ENCODE data around the gene PIGU.
"Not testable (repeated sequence)": the region's sequence is repeated elsewhere in the genome, so short reads cannot be mapped to it uniquely, and the experiment has no call there.

Gene PIGU

GRCh38 chr20:34618676-34619075 lies 58.2 kb downstream of the PIGU start:
- DNase-seq = no peak

GRCh38 chr20:34616913-34617312 lies 60.0 kb downstream of the PIGU start:
- not testable (repeated sequence) for DNase-seq

- DNase-seq = no peak
These were observed 61.4 kb downstream of the PIGU start for GRCh38 chr20:34615477-34615876.

GRCh38 chr20:34611976-34612375 lies 64.9 kb downstream of the PIGU start:
- not testable (repeated sequence) for DNase-seq

GRCh38 chr20:34607066-34607465 lies 69.8 kb downstream of the PIGU start:
- DNase-seq = no peak

GRCh38 chr20:34604980-34605788 lies 71.7 kb downstream of the PIGU start:
- no peak for DNase-seq

GRCh38 chr20:34600892-34601653 lies 75.8 kb downstream of the PIGU start:
- no peak for DNase-seq

- no peak for DNase-seq
These were observed 81.3 kb downstream of the PIGU start for GRCh38 chr20:34595377-34596184.

- DNase-seq = no peak
These were observed 90.3 kb downstream of the PIGU start for GRCh38 chr20:34586488-34587163.

- DNase-seq = no peak
These were observed 91.9 kb downstream of the PIGU start for GRCh38 chr20:34585019-34585418.

- DNase-seq = no peak
These were observed 93.3 kb downstream of the PIGU start for GRCh38 chr20:34583544-34583943.

- no peak for DNase-seq
These were observed 94.0 kb downstream of the PIGU start for GRCh38 chr20:34582911-34583310.

GRCh38 chr20:34582221-34582620 lies 94.7 kb downstream of the PIGU start:
- DNase-seq = no peak

GRCh38 chr20:34581341-34582184 lies 95.3 kb downstream of the PIGU start:
- DNase-seq = no peak

GRCh38 chr20:34579979-34580940 lies 96.6 kb downstream of the PIGU start:
- peak; percentile 94 for DNase-seq

GRCh38 chr20:34579191-34579978 lies 97.5 kb downstream of the PIGU start:
- peak; percentile 87 for DNase-seq

GRCh38 chr20:34578521-34578920 lies 98.4 kb downstream of the PIGU start:
- no peak for DNase-seq

- no peak for DNase-seq
These were observed 98.9 kb downstream of the PIGU start for GRCh38 chr20:34578025-34578424.

- no peak for DNase-seq
These were observed 99.8 kb downstream of the PIGU start for GRCh38 chr20:34577061-34577460.

- no peak for DNase-seq
These were observed 101.1 kb downstream of the PIGU start for GRCh38 chr20:34575756-34576155.
